ENCODE results near the gene RXFP1. TPM values are rescaled to one million over a fixed set of nuclear protein-coding genes. Genes with fewer than 3 reads are reported as not detected.

The RXFP1 gene
- total RNA-seq, 4 donors from 2014 or later: 0.10 TPM; not detected in 3

DNA sequence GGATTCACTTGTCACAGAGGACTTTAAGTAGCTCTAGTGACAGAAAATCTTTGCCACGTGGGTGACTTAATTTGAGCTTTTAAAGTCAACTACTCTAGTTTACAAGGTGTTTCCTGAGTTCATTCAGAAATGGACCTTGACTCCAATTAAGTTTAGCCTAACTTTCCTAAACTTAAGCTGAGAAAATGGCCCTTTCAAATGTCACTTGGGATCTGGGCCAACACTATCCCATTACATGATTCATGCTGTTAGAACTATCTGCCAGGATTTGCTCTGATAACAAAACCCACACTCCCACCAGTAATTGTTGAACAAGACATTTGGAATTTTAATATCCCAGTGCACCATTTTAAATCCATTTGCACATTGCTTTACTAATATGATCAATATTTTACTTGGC, 109.2 kb downstream of the RXFP1 start:
- intact Hi-C loops (cut with DNase I; ENCODE audit: low total_unique reads): no loop called here
- no peak overlapping the region for H3K4me3 ChIP-seq (ENCODE audit: low read depth, poor library complexity, severe bottlenecking)
- DNase-seq (ENCODE audit: low spot score in 2 of 2): no peak
- 46 to 63% methylated on average over 1 of the region's 1 CpG for WGBS, 2 donors
- TF ChIP-seq POLR2A (IDR thresholded peaks at IDR 0.05): no peak
- TF ChIP-seq, protein P1, sequence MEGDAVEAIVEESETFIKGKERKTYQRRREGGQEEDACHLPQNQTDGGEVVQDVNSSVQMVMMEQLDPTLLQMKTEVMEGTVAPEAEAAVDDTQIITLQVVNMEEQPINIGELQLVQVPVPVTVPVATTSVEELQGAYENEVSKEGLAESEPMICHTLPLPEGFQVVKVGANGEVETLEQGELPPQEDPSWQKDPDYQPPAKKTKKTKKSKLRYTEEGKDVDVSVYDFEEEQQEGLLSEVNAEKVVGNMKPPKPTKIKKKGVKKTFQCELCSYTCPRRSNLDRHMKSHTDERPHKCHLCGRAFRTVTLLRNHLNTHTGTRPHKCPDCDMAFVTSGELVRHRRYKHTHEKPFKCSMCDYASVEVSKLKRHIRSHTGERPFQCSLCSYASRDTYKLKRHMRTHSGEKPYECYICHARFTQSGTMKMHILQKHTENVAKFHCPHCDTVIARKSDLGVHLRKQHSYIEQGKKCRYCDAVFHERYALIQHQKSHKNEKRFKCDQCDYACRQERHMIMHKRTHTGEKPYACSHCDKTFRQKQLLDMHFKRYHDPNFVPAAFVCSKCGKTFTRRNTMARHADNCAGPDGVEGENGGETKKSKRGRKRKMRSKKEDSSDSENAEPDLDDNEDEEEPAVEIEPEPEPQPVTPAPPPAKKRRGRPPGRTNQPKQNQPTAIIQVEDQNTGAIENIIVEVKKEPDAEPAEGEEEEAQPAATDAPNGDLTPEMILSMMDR (IDR thresholded peaks at IDR 0.05): no peak

DNA sequence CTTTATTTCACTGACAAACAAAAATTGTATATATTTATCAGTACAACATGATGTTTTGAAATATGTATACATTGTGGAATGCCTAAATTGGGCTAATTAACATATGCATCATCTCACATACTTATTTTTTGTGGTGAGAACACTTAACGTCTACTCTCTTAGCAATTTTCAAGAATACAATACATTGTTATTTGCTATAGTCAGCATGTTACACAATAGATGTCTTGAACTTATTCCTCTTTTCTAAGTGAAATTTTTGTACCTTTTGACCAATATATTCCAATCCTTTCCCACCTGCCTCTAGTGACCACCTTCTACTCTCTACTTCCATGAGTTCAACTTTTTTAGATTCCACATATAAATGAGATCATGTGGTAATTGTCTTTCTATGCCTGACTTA, 114.9 kb downstream of the RXFP1 start:
- intact Hi-C loops (cut with DNase I; ENCODE audit: low total_unique reads): no loop called here
- 81 to 95% methylated on average over 1 of the region's 1 CpG for WGBS, 2 donors
- TF ChIP-seq, protein P1 (IDR thresholded peaks at IDR 0.05): no peak
- no peak for TF ChIP-seq POLR2A (IDR thresholded peaks at IDR 0.05)
- H3K4me3 ChIP-seq (ENCODE audit: low read depth, poor library complexity, severe bottlenecking): no peak overlapping the region
- no peak for DNase-seq (ENCODE audit: low spot score in 2 of 2)

DNA sequence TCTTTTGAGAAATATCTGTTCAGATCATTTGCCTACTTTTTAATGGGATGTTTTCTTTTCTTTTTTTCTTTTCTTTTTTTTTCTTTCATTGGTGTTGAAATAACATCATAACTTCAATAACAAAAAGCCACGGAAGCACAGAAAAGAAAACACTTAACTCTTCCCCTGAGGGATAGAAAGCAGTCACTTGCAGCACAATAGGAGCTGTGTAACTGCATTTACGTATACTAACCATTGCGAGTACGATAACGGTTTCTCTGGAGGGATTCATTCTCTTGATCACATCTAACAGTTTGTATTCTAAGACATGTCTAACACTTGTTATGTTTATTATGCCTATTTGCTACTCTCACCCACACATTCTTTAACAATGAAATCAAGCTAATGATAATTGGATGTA, 122.7 kb downstream of the RXFP1 start:
- intact Hi-C loops (cut with DNase I; ENCODE audit: low total_unique reads): loop anchor here (5.0 kb wide), 1 partner anchor 1673 kb away; no protein-coding TSS in a partner anchor
- no peak for DNase-seq (ENCODE audit: low spot score in 2 of 2)
- WGBS, 2 donors: 73 to 79% methylated on average over 5 of the region's 5 CpGs
- TF ChIP-seq POLR2A (IDR thresholded peaks at IDR 0.05): no peak
- TF ChIP-seq, protein P1 (IDR thresholded peaks at IDR 0.05): no peak
- no peak overlapping the region for H3K4me3 ChIP-seq (ENCODE audit: low read depth, poor library complexity, severe bottlenecking)

DNA sequence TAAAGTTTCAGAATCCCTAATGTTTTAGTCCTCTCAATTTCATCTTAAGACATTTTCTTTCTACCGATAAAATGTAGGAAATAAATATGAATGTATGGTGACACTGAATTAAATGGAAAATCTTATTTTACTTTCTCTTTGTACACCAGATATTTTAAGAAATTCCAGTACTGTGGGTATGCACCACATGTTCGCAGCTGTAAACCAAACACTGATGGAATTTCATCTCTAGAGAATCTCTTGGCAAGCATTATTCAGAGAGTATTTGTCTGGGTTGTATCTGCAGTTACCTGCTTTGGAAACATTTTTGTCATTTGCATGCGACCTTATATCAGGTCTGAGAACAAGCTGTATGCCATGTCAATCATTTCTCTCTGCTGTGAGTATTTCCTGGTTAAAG, 123.1 kb downstream of the RXFP1 start:
- intact Hi-C loops (cut with DNase I; ENCODE audit: low total_unique reads): loop anchor here (5.0 kb wide), 1 partner anchor 1673 kb away; no protein-coding TSS in a partner anchor
- WGBS, 2 donors: 55 to 60% methylated on average over 3 of the region's 3 CpGs
- no peak for DNase-seq (ENCODE audit: low spot score in 2 of 2)
- TF ChIP-seq, protein P1 (IDR thresholded peaks at IDR 0.05): no peak
- no peak for TF ChIP-seq POLR2A (IDR thresholded peaks at IDR 0.05)
- H3K4me3 ChIP-seq (ENCODE audit: low read depth, poor library complexity, severe bottlenecking): no peak overlapping the region

DNA sequence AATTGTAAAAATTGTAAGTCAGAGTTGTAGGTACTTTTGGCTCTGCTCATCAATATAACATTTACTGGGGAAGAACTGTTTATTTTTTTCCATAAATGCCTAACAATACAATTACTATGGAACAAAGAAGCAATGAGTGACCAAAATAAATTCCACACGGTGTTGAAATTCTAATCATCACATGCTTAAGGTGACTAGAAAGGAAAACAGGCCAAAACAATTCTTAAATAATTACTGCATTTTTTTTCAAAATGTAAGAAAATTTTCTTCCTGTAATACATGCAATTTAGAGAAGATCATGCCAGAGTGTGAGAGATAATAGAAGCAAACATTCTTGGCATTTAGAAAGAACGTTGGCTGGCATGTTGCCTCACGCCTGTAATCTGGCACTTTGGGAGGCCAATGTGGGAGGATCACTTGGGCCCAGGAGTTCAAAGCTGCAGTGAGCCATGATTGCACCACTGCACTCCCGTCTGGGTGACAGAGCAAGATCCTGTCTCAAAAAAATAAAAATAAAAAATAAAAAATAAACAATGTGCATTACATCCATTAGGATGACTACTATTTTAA, 127.5 kb downstream of the RXFP1 start:
- WGBS, 2 donors: 22 to 35% methylated on average over 4 of the region's 4 CpGs
- no peak for DNase-seq (ENCODE audit: low spot score in 2 of 2)
- TF ChIP-seq, protein P1 (IDR thresholded peaks at IDR 0.05): no peak
- TF ChIP-seq POLR2A (IDR thresholded peaks at IDR 0.05): no peak
- intact Hi-C loops (cut with DNase I; ENCODE audit: low total_unique reads): no loop called here
- no peak overlapping the region for H3K4me3 ChIP-seq (ENCODE audit: low read depth, poor library complexity, severe bottlenecking)

DNA sequence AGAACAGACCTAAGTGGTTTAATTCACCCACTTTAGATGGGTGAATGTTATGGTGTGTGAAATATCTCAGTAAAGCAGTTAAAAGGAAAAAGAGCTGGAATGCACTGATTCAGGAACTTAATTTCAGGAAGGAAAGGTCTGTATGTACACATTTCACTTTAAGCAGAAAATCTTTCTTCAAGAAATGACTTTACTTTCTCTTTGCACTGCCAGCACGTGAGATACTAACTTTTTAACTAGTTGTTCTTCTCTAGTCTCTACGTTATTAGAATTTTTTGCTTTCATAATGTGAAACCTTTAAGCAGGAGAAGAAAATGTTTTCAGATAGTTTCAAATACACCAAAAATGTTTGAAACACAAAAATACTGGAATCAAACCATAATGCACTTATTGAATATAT, 131.2 kb downstream of the RXFP1 start:
- intact Hi-C loops (cut with DNase I; ENCODE audit: low total_unique reads): no loop called here
- 13 to 18% methylated on average over 2 of the region's 2 CpGs for WGBS, 2 donors
- DNase-seq (ENCODE audit: low spot score in 2 of 2): no peak
- TF ChIP-seq, protein P1 (IDR thresholded peaks at IDR 0.05): no peak
- TF ChIP-seq POLR2A (IDR thresholded peaks at IDR 0.05): no peak
- H3K4me3 ChIP-seq (ENCODE audit: low read depth, poor library complexity, severe bottlenecking): no peak overlapping the region
